Left renal cortex interstitium (tissue), 4 donors: ENCODE results near the gene GMNN. TPM values are rescaled to one million over a fixed set of nuclear protein-coding genes. Genes with fewer than 3 reads are reported as not detected.

Experiments
- polyA plus RNA-seq, 4 donors: library from polyadenylated mRNA; unstranded; fragments of 120-200 nt; gene quantifications; one replicate each; pipeline ENCODE4 v1.2.1, GENCODE V29; 2013; ENCODE audit not compliant: insufficient read length in 4 of 4

GMNN gene
- polyA plus RNA-seq, 4 donors = 51.8 to 67.4 (median 56.1) TPM

Other genes with a start within 250 kb of the GMNN start
- under 1 TPM; 0.28 to 0.46 (median 0.35) TPM for gene KIAA0319, start 128.7 kb upstream of the GMNN start, polyA plus RNA-seq
- gene TDP2, start 108.0 kb upstream of the GMNN start, polyA plus RNA-seq = 10 to 100 TPM; 54.5 to 69.3 (median 62.6) TPM
- gene ACOT13, start 107.9 kb upstream of the GMNN start, polyA plus RNA-seq = 10 to 100 TPM; 33.5 to 45.4 (median 35.0) TPM
- 100 to 1,000 TPM; 120 to 148 (median 140) TPM for gene C6orf62, start 55.8 kb upstream of the GMNN start, polyA plus RNA-seq
- gene ARMH2, start 24.0 kb downstream of the GMNN start, polyA plus RNA-seq = not detected
- gene RIPOR2, start 161.0 kb downstream of the GMNN start, polyA plus RNA-seq = 1 to 10 TPM; 6.0 to 8.8 (median 7.1) TPM